Epithelial cell of prostate (primary cell): ENCODE measurements around the gene PTPRS.
"Not testable (repeated sequence)": the region's sequence is repeated elsewhere in the genome, so short reads cannot be mapped to it uniquely, and the experiment has no call there.

Source experiments
- DNase-seq: peaks from one replicate; pipeline ENCODE4 v3.0.0-alpha.2; 2011; ENCODE audit warnings: low read depth, low spot score
- H3K27ac ChIP-seq: fragments of 450-650 bp; 2 replicates; pipeline ENCODE4 v1.5.1; 2017; ENCODE audit warnings: mild to moderate bottlenecking

The PTPRS gene

DNA sequence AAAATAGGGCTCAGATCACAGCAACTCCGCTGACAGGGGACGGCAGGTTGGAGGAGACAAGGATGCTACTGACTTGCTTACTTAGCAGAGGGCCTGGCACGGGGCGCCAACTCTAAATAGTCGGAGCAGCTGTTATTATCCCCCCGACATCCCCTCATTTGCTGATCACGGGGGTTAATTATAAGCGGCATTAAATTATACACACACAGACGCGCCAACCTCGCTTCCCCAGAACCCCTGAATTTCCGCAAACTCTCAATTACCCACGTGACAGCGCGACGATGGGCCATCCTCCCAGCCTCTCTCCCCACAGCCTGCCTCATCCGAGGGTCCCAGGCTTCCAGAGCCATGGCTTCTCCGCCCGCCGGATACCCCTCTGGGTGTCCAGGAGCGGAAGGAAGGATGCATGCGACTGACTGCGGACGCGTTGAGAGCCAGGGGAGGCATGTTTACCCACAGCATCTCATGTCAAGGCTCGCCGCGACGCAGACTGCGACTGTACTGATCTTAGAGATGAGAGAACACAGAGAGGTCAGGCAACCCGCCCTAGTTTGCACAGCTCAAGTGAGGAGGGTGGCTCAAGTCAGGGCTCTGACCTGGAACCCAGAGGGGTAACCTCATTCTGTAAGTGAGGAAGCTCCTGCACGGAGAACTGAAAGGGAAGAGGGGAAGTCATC lies 5.7 kb downstream of the PTPRS start:
- DNase-seq: no peak
- no peak overlapping the region for H3K27ac ChIP-seq

DNA sequence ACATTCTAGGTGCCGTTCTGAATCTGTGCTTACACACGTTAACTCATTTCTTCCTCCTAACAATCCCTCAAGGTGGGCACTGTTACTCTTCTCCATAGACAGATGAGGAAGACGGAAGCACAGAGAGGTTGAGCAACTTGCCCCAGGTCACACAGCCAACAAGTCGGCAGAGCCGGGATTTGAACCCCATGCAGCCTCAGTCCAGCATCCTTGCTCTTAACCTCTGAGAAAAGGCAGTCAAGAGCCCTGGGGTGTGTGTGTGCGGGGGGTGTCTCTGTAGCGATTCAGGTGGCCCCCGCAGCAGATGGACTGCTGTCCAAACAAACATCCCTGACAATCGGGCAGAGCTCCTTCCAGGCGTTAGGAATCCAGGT lies 6.3 kb downstream of the PTPRS start:
- no peak for DNase-seq
- no peak overlapping the region for H3K27ac ChIP-seq

DNA sequence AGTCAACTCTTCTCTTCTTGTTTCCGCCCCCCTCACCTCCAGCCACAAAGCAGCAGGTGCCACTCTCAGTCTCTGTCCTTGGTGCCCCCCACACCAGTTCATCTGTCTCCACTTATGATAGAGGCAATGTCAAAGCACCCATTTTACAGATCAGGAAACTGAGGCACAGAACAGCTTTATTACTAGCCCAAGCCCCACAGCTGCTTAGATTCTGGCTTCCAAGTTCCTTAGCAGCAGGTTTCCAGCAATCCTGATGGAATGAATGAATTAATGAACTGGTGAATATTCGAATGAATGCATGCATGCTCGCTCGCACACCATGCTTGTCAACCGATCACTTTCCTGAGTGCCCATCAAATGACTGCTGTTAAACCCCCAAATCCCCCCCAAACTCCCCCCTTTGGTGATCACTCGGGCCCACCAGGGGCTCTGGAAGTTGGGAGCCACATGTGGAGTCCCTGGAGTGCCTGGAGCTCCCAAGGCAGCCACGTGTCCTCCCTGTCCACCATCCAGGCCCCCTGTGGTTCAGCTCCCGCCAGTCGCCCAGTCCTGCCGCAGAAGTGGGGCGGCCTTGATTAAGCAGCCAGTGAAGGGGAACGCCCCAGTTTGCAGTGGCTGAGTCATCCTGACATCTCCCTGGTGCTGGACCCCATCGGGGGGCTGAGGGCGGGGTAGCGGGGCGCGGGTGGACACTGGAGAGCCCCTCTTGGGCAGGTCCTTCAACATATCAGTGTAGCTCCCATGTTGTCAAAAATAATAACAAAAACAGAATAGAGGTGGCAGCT lies 6.8 kb downstream of the PTPRS start:
- H3K27ac ChIP-seq: no peak overlapping the region
- DNase-seq: no peak

DNA sequence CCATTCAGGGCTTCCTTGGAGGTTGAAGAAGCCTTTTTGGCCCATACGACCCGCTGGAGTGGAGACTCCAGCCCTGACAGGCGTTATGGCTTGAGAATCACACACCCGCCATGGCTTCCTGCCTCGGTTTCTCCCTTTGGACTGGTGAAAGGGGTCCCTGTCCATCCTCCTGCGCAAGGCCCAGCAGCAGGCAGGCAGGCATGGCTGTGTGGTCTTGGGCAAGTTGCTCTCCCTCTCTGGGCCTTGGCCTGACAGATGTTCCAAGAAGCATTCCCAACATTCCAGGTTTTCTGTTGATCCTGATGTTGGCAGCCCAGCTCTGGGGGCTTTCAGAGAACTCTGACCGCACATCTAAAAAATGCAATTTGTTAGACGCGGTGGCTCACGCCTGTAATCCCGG lies 8.1 kb downstream of the PTPRS start:
- no peak overlapping the region for H3K27ac ChIP-seq
- no peak for DNase-seq

DNA sequence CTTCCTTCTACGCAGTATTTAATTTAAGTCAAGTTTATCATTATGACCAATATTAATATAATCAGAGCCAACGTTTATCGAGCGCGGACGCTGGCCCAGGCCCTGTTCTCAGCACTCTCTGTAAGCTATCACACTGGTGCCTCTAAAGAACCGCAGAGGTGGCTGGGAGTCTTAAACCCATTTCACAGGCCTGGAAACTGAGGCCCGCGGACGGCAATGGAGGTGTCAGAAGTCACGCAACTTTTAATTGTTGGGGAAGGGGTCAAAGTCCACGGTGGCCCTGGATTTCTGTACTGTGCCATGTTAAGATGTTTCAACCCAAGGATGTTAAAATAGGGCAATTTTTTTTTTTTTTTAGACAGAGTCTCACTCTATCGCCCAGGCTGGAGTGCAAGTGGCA lies 8.8 kb downstream of the PTPRS start:
- no peak for DNase-seq
- H3K27ac ChIP-seq: no peak overlapping the region

DNA sequence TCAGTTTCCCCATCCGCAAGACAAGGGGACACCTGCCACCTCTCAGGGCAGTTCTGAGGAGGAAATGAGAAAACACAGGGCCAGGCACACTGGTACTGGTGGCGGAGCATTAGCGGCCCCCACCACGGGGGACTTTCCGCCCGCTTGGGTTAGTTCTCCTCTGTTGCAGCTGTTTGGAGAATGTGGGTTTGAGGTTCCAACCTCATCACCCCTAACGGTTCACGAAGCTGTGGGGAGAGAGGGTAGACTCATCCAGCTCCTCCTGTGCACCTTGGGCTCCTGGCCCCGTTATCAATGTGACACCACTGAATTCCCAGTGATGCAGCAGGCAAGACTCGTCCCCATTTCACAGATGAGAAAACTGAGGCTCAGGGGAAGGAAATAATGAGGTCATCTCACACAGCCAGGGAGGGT lies 10.3 kb downstream of the PTPRS start:
- no peak overlapping the region for H3K27ac ChIP-seq
- no peak for DNase-seq

- no peak overlapping the region for H3K27ac ChIP-seq
- DNase-seq: no peak
Measured at GRCh38 chr19:5329141-5329540, 11.5 kb downstream of the PTPRS start.

- H3K27ac ChIP-seq, DNase-seq: not testable (repeated sequence)
Measured at GRCh38 chr19:5328407-5328806, 12.2 kb downstream of the PTPRS start.

DNA sequence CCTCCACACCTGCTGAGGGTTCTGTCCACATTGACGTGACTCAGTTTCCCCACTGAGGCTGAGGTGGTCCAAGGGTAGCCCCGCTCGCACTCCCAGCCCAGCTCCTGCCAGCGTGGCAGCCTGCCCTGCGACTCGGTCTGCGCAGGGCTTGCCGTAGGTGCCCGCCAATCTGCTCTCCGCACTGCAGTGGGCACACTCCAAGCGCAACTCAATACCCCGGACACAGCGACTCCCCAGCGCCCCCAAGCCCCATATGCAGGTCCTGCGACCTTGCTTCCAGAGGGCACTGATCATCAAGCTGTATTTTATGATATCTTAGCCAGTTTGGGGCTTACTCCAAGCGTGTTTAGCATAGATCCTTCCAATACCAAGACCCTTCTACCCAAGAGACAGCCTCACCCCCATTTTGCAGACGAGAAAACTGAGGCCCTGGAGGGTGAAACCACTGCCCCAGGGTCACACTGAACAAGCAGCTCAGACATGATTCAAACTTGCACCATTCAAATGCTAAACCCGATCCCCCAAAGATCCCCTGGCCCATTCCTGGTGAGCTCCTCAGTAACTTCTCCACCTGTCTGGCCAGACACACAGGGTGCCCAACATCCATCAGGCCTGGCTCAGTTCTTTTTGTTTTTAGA lies 13.5 kb downstream of the PTPRS start:
- DNase-seq: no peak
- no peak overlapping the region for H3K27ac ChIP-seq

DNA sequence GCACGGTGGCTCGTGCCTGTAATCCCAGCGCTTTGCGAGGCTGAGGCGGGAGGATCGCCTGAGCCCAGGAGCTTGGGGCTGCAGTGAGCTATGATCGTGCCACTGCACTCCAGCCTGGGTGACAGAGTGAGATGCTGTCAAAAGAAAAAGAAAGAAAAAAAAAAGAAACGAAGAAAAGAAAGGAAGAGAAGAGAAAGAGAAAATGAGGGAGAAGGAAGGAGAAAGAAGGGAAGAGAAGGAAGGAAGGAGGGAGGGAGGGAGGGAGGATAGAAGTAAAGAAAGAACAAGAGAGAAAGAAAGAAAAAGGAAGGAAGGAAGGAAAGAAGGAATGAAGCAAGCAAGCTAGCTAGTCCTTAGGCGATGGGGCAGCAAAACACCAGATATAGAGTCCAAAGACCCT lies 14.1 kb downstream of the PTPRS start:
- H3K27ac ChIP-seq: no peak overlapping the region
- DNase-seq: no peak

DNA sequence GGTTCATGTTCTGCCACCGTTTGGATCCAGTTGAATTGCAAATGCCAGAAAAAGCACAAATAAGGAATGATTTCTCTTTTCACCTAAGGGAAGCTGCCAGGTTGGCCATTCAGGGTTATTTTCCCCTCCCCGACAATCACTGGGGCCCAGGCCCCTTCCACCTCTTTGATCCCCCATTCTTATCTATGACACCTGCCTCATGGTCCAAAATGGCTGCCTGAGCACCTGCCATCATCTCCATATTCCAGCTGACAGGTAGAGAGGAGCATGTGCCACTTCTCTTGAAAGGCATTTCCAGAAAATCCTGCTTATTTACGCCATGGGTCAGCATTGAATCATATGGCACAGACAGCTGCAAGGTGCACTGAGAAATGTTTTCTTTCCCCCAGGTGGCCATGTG lies 15.7 kb downstream of the PTPRS start:
- H3K27ac ChIP-seq: no peak overlapping the region
- no peak for DNase-seq

DNA sequence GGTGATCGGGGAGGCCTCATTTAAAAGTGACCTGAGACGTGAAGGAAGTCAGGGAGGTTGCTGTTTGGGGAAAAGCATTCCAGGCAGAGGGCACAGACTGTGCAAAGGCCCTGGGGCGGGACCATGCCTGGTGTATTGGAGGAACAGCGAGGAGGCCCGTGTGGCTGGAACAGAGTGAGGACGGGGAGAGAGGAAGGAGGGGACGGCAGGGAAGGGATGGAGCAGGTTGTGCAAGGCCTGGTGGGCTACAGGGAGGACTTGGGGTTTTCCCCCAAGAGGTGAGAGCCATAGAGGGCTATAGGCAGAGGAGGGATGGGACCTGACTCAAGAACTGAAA lies 17.2 kb downstream of the PTPRS start:
- no peak overlapping the region for H3K27ac ChIP-seq
- DNase-seq: no peak

DNA sequence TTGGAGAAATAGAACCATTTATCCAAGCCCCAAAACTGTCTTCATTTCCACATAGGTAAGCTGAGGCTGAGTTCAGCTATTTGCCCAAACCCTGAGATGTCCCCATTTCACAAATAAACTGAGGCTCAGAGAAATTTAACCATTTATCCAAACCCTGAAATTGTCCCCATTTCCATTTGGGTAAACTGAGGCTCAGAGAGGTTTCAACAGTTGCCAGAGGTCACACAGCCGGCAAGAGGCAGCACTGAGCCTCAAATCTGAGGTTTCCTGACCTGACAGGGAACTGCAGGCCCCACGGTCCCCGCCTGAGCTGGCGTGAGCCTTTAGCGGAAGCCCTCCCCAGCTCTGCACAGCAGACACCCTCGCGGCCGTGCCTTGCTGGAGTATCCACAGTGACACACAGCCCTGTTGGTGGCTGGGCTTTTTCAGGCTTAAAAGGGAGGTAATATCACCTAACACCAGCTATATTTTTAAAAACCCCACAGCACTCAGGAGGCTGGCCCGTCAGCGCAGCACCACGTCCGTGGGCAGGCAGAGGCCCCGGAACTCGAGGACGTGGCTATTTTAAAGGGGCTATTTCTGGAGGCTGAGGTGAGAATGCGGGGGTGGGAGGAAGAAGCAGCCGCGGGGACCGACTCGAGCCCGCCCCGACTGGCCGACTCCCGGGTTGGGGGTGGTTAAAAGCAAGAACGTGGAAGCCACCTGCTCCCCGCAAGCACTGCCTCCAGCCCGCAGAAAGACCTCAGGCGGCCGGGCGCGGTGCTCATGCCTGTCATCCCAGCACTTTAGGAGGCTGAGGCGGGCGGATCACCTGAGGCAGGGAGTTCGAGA lies 18.5 kb downstream of the PTPRS start:
- H3K27ac ChIP-seq: no peak overlapping the region
- no peak for DNase-seq

DNA sequence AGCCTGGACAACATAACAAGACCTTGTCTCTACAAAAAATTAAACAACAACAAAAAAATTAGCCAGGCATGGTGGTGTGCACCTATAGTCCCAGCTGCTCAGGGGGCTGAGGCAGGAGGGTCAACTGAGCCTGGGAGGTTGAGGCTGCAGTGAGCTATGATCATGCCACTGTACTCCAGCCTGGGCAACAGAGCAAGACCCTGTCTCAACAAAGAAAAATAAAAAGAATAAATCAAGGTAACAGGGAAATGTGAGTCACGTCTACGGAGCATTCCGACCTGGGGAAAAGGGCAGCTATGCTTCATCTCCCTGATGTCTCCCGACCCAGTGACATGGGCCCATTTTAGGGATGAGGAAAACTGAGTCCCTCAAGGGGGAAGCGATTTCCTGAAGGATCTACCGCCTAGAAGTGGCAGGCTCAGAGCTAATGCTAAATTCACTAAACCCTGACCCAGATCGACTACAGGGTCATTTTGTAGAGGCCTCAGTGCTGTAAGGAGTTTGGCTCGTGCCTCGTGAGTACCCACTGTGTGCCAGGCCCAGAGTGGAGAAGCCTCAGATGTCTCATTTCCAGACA lies 19.5 kb downstream of the PTPRS start:
- DNase-seq: no peak
- H3K27ac ChIP-seq: no peak overlapping the region

- no peak overlapping the region for H3K27ac ChIP-seq
- no peak for DNase-seq
Measured at GRCh38 chr19:5319516-5319915, 21.1 kb downstream of the PTPRS start.

DNA sequence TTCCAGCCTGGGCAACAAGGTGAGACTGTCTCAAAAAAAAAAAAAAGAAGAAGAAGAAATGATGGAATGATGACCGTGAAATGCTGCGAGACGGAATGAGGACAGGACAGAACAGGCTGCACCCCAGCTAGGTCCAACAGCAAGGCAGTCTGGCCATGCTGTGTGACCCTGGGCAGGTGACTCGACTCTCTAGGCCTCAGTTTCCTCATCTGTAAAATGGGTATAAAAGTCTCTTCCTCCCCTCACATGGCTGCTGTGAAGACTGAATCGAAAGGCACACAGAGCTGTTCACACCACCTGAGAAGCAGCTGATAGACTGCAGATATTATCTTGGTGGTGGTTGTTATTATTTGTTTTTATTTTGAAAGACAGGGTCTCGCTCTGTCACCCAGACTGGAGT lies 22.3 kb downstream of the PTPRS start:
- H3K27ac ChIP-seq: no peak overlapping the region
- no peak for DNase-seq

DNA sequence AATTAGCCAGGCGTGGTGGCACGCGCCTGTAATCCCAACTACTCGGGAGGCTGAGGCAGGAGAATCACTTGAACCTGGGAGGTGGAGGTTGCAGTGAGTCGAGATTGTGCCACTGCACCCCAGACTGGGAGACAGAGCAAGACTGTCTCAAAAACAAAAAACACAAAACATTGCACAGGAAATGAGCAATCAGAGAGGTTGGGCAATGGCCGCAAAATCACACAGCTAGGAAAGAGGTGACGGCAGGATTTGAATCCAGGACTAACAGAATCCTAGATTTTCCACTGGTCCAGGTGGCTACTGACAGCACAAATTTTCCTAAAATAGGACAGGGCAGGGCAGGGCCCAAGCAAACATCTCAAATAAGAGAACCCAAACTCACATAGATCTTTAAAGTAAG lies 23.3 kb downstream of the PTPRS start:
- no peak for DNase-seq

GRCh38 chr19:5316138-5316537 lies 24.5 kb downstream of the PTPRS start:
- H3K27ac ChIP-seq: no peak overlapping the region
- DNase-seq: no peak

More for the DNA sequence above, 23.3 kb downstream of the PTPRS start:
- H3K27ac ChIP-seq: no peak overlapping the region

GRCh38 chr19:5314907-5315298 lies 25.7 kb downstream of the PTPRS start:
- DNase-seq: no peak
- H3K27ac ChIP-seq: no peak overlapping the region
